HG02973 (cell line): ENCODE results near the gene PRX.
A peak's percentile ranks its signal among the peaks of the same experiment; 100 is the strongest.

Experiments used
- ATAC-seq: cut with Tn5 transposase; IDR thresholded peaks from one replicate; pipeline ENCODE4 v1.9.1; 2021; ENCODE audit warnings: moderate library complexity; ENCODE audit not compliant: unreplicated experiment

PRX gene

GRCh38 chr19:40369797-40370196 lies 43.4 kb downstream of the PRX start:
- ATAC-seq = no peak

- ATAC-seq = no peak
These were observed 45.4 kb downstream of the PRX start for GRCh38 chr19:40367577-40368434.

DNA sequence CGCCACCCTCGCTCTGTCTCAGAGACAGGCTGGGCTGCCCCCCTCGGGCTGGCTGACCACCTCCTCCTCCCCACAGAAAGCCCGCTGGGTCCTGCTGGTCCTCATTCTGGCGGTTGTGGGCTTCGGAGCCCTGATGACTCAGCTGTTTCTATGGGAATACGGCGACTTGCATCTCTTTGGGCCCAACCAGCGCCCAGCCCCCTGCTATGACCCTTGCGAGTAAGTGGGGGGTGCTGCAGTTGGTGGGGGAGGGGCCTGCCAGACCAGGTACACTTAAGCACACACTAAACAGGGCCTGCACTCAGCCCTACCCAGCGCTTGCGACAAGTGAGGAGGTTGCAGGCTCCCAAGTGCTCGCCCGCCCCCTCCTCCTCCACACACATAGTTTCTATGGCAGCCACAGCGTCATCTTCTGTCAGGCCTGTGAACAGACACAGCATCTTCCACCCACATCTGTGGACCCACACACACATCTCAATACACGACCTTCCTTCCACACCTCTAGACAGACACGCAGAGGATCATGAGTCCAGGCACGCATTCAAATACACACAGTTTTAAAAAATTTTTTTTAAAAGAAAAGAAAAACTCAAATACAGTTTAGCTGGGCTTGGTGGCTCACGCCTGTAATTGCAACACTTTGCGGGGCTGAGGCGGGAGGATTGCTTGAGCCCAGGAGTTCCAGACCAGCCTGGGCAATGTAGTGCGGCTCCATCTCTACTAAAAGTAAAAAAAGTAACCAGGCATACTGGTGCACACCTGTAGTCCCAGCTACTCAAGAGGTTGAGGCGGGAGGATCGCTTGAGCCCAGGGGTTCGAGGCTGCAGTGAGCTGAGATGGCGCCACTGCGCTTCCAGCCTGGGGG lies 46.2 kb downstream of the PRX start:
- no peak for ATAC-seq

DNA sequence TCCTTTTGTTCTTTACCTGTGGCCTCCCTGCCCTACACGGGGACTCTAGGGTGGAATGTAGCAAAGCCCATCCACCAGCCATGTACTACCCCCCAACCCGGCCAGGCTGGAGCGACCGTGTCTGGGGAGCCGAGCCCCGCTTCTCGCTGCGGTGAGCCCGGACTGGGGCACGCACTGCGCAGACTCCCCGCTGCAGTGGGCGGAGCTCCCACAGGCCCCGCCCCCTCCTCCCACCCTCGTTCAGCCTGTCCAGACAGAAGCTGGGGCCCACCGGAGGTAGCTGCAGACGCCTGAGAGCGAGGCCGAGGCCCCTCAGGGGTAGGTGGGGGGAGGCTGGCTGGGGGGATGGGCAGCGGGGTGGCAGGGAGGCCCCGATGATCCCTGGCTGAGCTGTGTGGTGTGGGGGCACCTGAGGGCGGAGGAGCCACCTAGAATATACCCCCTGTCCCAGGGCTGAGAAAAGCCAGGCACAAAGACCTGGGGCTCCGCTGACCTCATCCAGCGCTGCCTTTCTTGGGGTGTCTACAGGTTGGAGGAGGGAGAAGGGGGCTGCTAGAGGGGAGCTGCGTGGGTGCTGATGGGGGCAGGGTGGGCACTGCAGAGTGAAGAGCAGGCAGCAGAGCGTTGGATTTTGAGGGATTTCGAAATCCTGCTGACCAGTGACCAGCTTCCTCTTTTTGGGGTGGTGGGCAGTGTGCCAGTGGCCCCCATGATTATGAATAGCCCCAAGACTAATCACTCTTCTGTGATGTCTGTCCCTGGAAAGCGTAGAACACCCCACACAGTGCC lies 47.4 kb downstream of the PRX start:
- no peak for ATAC-seq

DNA sequence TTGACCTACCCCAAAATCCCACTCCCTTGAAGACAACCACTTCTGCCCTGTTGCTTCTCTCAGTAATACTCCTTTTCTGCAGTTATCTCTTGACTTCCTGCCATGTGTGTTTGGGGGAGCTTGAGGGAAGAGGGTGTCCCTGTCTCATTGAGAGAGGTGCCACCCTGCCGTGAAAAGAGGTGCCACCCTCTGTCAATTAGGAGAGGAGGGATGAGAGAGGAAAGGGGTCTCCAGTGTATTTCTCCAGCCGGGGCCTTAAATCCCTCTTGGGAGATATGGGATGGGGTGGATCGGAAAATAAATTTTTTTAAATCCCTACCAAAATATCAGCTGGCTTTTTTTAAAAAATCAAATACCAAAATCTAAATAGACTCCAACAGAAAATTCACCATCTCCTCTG lies 48.2 kb downstream of the PRX start:
- no peak for ATAC-seq

DNA sequence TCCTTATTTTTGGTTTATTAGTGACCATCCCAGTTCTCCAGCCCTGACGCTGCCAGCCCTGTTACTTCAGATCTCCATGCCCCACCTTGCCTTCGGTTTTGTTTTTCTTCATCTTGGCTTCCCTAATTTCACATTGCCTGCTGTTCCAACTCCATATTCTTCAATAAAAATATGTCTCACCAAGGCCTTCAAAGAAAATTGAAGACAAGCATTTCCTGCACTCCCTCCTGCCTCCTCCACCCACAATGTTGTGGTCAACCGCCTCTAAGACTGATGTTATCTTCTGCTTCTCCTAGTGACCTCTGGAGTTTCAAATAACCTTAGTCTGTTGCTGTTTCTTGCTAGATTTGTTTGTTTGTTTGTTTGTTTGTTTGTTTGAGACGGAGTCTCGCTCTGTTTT lies 50.1 kb downstream of the PRX start:
- ATAC-seq = no peak

DNA sequence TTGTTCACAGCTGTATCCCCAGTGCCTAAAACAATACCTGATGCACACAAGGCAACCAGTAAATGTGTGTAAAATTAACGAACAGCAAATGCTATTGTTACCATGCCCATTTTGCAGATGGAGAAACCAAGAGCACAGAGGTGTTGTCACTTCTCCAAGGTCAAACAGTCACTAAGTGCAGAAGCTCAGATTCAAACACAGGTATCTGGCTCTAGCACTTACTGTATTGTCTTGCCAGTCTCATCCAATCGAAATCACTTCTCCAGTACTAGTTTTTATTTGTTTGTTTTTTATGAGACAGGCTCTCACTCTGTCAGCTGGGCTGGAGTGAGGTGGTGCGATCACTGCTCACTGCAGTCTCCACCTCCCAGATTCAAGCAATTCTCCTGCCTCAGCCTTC lies 51.0 kb downstream of the PRX start:
- no peak for ATAC-seq

DNA sequence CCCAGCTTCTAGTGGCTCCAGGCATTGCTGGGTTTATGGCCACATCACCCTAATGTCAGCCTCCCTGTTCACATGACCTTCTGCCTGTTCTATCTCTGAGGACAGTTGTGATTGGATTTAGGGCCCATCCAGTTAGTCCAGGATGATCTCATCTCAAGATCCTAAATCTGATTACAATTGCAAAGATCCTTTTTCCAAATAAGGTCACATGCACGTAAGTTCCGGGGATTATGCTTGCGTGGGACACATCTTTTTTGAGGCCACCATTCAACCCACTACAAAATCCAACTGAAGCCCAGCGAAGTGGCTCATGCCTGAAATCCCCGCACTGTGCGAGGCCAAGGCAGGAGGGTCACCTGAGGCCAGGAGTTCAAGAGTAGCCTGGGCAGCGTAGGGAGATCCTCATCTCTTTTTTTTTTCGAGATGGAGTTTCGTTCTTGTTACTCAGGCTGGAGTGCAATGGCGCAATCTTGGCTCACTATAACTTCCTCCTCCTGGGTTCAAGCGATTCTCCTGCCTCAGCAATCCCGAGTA lies 52.4 kb downstream of the PRX start:
- no peak for ATAC-seq

DNA sequence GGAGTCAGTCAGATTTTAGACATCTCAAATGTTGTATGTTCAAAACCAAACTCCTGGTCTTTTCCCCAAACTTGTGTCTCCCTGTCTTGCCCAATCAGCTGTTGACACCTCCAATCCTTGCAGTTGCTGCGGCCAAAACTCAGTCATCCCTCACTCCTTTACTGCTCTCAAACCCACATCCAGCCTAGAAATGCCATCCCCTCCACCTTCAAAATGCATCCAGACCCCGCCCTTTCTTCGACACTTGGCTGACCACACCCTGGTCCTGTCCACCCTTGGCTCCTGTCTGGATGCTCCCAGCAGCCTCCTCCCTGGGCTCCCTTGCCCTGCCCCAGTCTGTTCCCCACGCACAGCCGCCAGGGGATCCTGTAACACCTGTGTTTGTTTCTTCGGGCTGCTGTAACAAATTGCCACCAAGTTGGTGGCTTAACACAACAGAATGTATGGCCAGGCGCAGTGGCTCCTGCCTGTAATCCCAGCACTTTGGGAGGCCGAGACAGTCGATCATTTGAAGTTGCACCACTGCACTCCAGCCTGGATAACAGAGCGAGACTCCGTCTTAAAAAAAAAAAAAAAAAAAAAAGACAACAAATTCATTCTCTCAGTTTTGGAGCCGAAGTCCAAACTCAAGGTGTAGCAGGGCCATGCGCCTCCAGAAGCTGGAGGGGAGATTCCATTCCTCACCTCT lies 53.0 kb downstream of the PRX start:
- ATAC-seq = no peak

GRCh38 chr19:40358773-40359172 lies 54.4 kb downstream of the PRX start:
- no peak for ATAC-seq

DNA sequence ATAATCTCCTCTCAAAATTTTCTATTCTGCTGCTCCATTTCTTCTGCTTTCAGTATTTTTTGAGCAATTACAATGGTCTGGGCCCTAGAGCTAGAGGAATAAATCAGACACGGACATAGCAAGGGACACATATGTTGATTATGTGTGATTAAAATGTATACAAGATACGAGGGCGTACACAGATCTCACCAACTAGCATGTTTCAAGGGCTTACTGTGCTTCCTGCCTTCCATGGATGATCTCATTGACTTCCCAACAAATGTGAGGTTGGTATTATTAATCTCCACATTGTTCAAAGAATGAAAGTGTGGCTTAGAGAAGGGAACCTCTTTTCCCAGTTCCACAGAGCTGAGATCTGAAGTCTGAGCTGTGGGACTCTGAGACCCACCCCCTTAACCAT lies 55.5 kb downstream of the PRX start:
- ATAC-seq = no peak

GRCh38 chr19:40356681-40357595 lies 56.2 kb downstream of the PRX start:
- no peak for ATAC-seq

- no peak for ATAC-seq
These were observed 57.0 kb downstream of the PRX start for GRCh38 chr19:40355975-40356680.

DNA sequence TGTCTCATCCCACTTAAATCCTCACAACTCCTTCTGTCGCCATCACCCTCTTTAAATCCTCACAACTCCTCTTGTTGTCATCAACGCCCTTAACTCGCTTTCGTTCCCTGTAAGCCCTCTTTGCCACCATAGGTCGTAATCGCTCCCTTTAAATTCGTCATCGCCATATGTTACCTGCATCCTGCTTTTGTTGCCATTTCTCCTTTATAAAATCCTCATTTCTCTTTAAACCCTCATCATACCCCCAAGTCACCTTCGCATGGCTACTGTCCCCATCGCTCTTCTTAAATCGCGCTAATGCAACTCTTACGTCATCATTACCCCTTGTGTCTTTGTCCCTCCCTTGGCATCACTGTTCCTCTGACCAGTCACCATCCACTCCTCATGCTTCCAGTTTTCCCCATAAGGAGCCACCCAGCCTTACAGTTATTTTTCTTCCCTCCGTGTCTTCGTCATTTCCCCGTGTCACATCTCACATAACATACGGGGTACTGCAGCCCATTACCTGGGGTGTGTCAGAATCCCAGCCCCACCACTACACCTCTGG lies 64.1 kb downstream of the PRX start:
- ATAC-seq = no peak

DNA sequence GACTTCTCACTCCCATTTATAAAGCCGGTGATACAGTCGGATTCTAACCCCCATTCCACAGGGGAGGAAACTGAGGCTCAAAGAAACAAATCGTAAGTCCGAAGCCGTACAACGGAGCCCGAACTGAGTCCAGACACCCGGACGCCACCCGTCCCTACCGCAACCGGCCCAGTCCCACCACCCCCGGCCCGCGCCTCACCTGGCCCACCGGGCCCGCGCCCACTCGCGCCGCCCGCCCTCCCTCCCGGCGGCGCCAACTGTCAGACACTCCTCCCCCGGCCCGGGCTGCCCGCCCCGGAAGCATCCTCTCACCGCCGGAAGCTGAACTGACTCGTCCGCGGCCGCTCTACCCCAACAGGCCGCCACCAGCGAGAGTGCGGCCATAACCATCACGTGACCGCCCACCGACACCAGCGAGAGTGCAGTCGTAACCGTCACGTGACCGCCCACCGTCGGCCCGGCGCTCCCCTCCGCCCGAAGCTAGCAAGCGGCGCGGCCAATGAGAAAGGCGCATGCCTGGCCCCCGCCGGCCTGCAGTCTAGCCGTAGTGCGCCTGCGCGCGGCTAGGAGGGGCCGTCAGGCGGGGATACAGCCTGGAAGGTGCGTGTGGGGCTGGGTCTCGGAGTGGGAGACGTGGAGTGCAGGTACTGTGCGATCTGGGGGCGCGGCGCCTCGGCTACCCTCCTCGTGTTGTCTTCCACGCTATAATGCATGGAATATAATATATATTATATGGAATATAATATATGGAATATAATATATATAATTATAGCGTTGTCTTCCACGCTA lies 64.9 kb downstream of the PRX start, which contains the start of the genes C19orf47 and PLD3:
Gene C19orf47, minus strand, starts transcription at position 273 of the 789 bp plus-strand sequence. CDS start 6,540 bp downstream, outside the sequence.
Gene PLD3, plus strand, starts transcription at position 571 of the 789 bp plus-strand sequence. CDS start 17,789 bp downstream, outside the sequence.
- peak; percentile 92 for ATAC-seq

GRCh38 chr19:40344422-40344821 lies 68.8 kb downstream of the PRX start:
- no peak for ATAC-seq
